HUES6 (cell line): ENCODE results near the gene POFUT2.
A peak's percentile ranks its signal among the peaks of the same experiment; 100 is the strongest.

Experiments used
- H3K27ac ChIP-seq: 2 replicates; pipeline ENCODE4 v1.7.0; 2013; ENCODE audit warnings: low read depth, mild to moderate bottlenecking, low read length, inconsistent platforms
- H3K27me3 ChIP-seq: 2 replicates; pipeline ENCODE4 v1.6.1; 2013; ENCODE audit warnings: low read length; ENCODE audit not compliant: control insufficient read depth, insufficient read depth
- H3K36me3 ChIP-seq: 2 replicates; pipeline ENCODE4 v1.6.1; 2013; ENCODE audit warnings: low read length; ENCODE audit not compliant: control insufficient read depth, insufficient read depth
- H3K4me1 ChIP-seq: 2 replicates; pipeline ENCODE4 v1.6.1; 2013; ENCODE audit warnings: low read length; ENCODE audit not compliant: control insufficient read depth, insufficient read depth
- H3K4me3 ChIP-seq: 2 replicates; pipeline ENCODE4 v1.5.1; 2013; ENCODE audit warnings: low read depth, low read length
- H3K9ac ChIP-seq: one replicate; pipeline ENCODE4 v1.6.1; 2013; ENCODE audit warnings: mild to moderate bottlenecking, low read length
- H3K9me3 ChIP-seq: 2 replicates; pipeline ENCODE4 v1.6.1; 2013; ENCODE audit warnings: low read depth, low read length; ENCODE audit not compliant: control insufficient read depth, insufficient read depth

POFUT2 gene

GRCh38 chr21:45302082-45303061 lies 14.7 kb upstream of the POFUT2 start:
- Histone ChIP-seq H3K4me3 (no peak overlapping the region), H3K27ac (0 out of 2 replicates have a peak overlapping the region, but pooled peaks have one; percentile 6), H3K9ac (peak overlapping the region; percentile 13), H3K36me3 (no peaks in the 10 kb centered on the region), H3K4me1 (peaks cover 16% of the 10 kb centered on the region; the same call in 1 of the 2 replicates), H3K27me3 (no peaks in the 10 kb centered on the region), H3K9me3 (no peaks in the 10 kb centered on the region)

GRCh38 chr21:45301521-45302081 lies 13.9 kb upstream of the POFUT2 start:
- Histone ChIP-seq H3K4me3 (no peak overlapping the region), H3K9ac (no peak overlapping the region), H3K9me3 (no peaks in the 10 kb centered on the region), H3K36me3 (no peaks in the 10 kb centered on the region), H3K27me3 (no peaks in the 10 kb centered on the region), H3K4me1 (peaks cover 8% of the 10 kb centered on the region; the same call in 1 of the 2 replicates), H3K27ac (0 out of 2 replicates have a peak overlapping the region, but pooled peaks have one; percentile 6)

GRCh38 chr21:45300786-45301520 lies 13.3 kb upstream of the POFUT2 start:
- H3K27ac ChIP-seq = no peak overlapping the region
- H3K9me3 ChIP-seq = no peaks in the 10 kb centered on the region
- H3K4me3 ChIP-seq = no peak overlapping the region
- H3K36me3 ChIP-seq = no peaks in the 10 kb centered on the region
- H3K4me1 ChIP-seq = peaks cover 10% of the 10 kb centered on the region; the same call in 1 of the 2 replicates
- H3K27me3 ChIP-seq = no peaks in the 10 kb centered on the region
- no peak overlapping the region for H3K9ac ChIP-seq

- no peak overlapping the region for H3K9ac ChIP-seq
- H3K4me3 ChIP-seq = no peak overlapping the region
- no peaks in the 10 kb centered on the region for H3K27me3 ChIP-seq
- H3K4me1 ChIP-seq = peaks cover 19% of the 10 kb centered on the region
- H3K27ac ChIP-seq = no peak overlapping the region
- H3K36me3 ChIP-seq = no peaks in the 10 kb centered on the region
- H3K9me3 ChIP-seq = no peaks in the 10 kb centered on the region
Observed at GRCh38 chr21:45299864-45300785, 12.4 kb upstream of the POFUT2 start.

GRCh38 chr21:45299026-45299863 lies 11.6 kb upstream of the POFUT2 start:
- H3K4me1 ChIP-seq = peaks cover 28% of the 10 kb centered on the region
- no peak overlapping the region for H3K27ac ChIP-seq

GRCh38 chr21:45297869-45298268 lies 10.2 kb upstream of the POFUT2 start:
- Histone ChIP-seq H3K27me3 (no peaks in the 10 kb centered on the region), H3K4me1 (peaks cover 41% of the 10 kb centered on the region), H3K4me3 (no peak overlapping the region), H3K9me3 (no peaks in the 10 kb centered on the region), H3K36me3 (no peaks in the 10 kb centered on the region), H3K9ac (no peak overlapping the region), H3K27ac (no peak overlapping the region)

More at GRCh38 chr21:45299026-45299863, 11.6 kb upstream of the POFUT2 start:
- no peaks in the 10 kb centered on the region for H3K9me3 ChIP-seq
- H3K9ac ChIP-seq = no peak overlapping the region
- no peaks in the 10 kb centered on the region for H3K27me3 ChIP-seq
- H3K36me3 ChIP-seq = no peaks in the 10 kb centered on the region
- H3K4me3 ChIP-seq = no peak overlapping the region

GRCh38 chr21:45297329-45297728 lies 9.6 kb upstream of the POFUT2 start:
- Histone ChIP-seq H3K36me3 (no peaks in the 10 kb centered on the region), H3K4me3 (no peak overlapping the region), H3K27me3 (no peaks in the 10 kb centered on the region), H3K9me3 (no peaks in the 10 kb centered on the region), H3K4me1 (peaks cover 43% of the 10 kb centered on the region), H3K9ac (no peak overlapping the region), H3K27ac (no peak overlapping the region)

GRCh38 chr21:45296638-45297037 lies 8.9 kb upstream of the POFUT2 start:
- Histone ChIP-seq H3K27ac (no peak overlapping the region), H3K4me3 (no peak overlapping the region), H3K9me3 (no peaks in the 10 kb centered on the region), H3K27me3 (no peaks in the 10 kb centered on the region), H3K4me1 (peaks cover 43% of the 10 kb centered on the region), H3K9ac (no peak overlapping the region), H3K36me3 (no peaks in the 10 kb centered on the region)

GRCh38 chr21:45295576-45296365 lies 8.1 kb upstream of the POFUT2 start:
- H3K27ac ChIP-seq = no peak overlapping the region
- H3K9ac ChIP-seq = peak overlapping the region; percentile 59
- peaks cover 1% of the 10 kb centered on the region; the same call in 1 of the 2 replicates for H3K36me3 ChIP-seq
- H3K27me3 ChIP-seq = no peaks in the 10 kb centered on the region
- peaks cover 43% of the 10 kb centered on the region for H3K4me1 ChIP-seq
- no peak overlapping the region for H3K4me3 ChIP-seq
- H3K9me3 ChIP-seq = no peaks in the 10 kb centered on the region
